Keratinocyte (primary cell): ENCODE data around the gene PRKCA. TPM values are rescaled to one million over a fixed set of nuclear protein-coding genes. Genes with fewer than 3 reads are reported as not detected.
A peak's percentile ranks its signal among the peaks of the same experiment; 100 is the strongest.

ENCODE experiments used
- DNase-seq: peaks from one replicate; pipeline ENCODE4 v3.0.0-alpha.2; 2011; ENCODE audit warnings: low read depth, missing footprints, low spot score
- FAIRE-seq: peaks from 2 replicates; lab custom pipeline; 2011; peaks lifted over from hg19 to GRCh38; lab: Jason Lieb, UNC
- H2AFZ ChIP-seq: 2 replicates; pipeline ENCODE4 v1.6.0; 2012; ENCODE audit warnings: low read length, control low read depth, inconsistent platforms; ENCODE audit not compliant: control insufficient read depth
- H3K27ac ChIP-seq: 2 replicates; pipeline ENCODE4 v1.5.1; 2011; ENCODE audit warnings: low read length; ENCODE audit not compliant: control insufficient read depth, insufficient read depth
- H3K27me3 ChIP-seq: 3 replicates; pipeline ENCODE4 v1.6.0; 2011; ENCODE audit warnings: low read length; ENCODE audit not compliant: control insufficient read depth, insufficient read depth; ENCODE audit errors: extremely low read depth
- H3K36me3 ChIP-seq, 2 experiments: 2 replicates in 1 of 2; 3 replicates in 1 of 2; pipeline ENCODE4 v1.5.1; 2011; ENCODE audit warnings: low read length in 2 of 2, mild to moderate bottlenecking in 1 of 2; ENCODE audit not compliant: control insufficient read depth in 2 of 2, insufficient read depth in 2 of 2; ENCODE audit errors: extremely low read depth in 1 of 2
- H3K4me1 ChIP-seq: 3 replicates; pipeline ENCODE4 v1.5.1; 2011; ENCODE audit warnings: low read length; ENCODE audit not compliant: control insufficient read depth, insufficient read depth; ENCODE audit errors: extremely low read depth
- H3K4me2 ChIP-seq: 3 replicates; pipeline ENCODE4 v1.6.0; 2011; ENCODE audit warnings: low read depth, low read length; ENCODE audit not compliant: control insufficient read depth, insufficient read depth; ENCODE audit errors: extremely low read depth
- H3K4me3 ChIP-seq, 3 experiments: fragments of 200-600 bp in 1 of 3; sonication (generic) in 1 of 3; 2 replicates in 2 of 3; 3 replicates in 1 of 3; pipeline ENCODE4 v1.5.1; 2011 to 2016; ENCODE audit warnings: low read length in 3 of 3, mild to moderate bottlenecking in 3 of 3, control low read depth in 2 of 3, inconsistent platforms in 1 of 3, low read depth in 1 of 3, mixed read lengths in 1 of 3, mixed run types in 1 of 3, moderate library complexity in 1 of 3; ENCODE audit not compliant: control insufficient read depth in 2 of 3, insufficient read depth in 2 of 3; ENCODE audit errors: extremely low read depth in 1 of 3
- H3K79me2 ChIP-seq: 2 replicates; pipeline ENCODE4 v1.6.0; 2012; ENCODE audit warnings: low read length; ENCODE audit not compliant: control insufficient read depth, insufficient read depth
- H3K9ac ChIP-seq: 3 replicates; pipeline ENCODE4 v1.6.0; 2011; ENCODE audit warnings: low read length; ENCODE audit not compliant: control insufficient read depth, insufficient read depth; ENCODE audit errors: extremely low read depth
- H3K9me1 ChIP-seq: 3 replicates; pipeline ENCODE4 v1.6.0; 2011; ENCODE audit warnings: low read length; ENCODE audit not compliant: control insufficient read depth, insufficient read depth; ENCODE audit errors: extremely low read depth
- H3K9me3 ChIP-seq: 2 replicates; pipeline ENCODE4 v1.5.1; 2012; ENCODE audit warnings: low read depth, low read length; ENCODE audit not compliant: control insufficient read depth
- H4K20me1 ChIP-seq: 3 replicates; pipeline ENCODE4 v1.6.0; 2011; ENCODE audit warnings: low read length; ENCODE audit not compliant: control insufficient read depth, insufficient read depth; ENCODE audit errors: extremely low read depth
- CTCF ChIP-seq, 3 experiments: IDR thresholded peaks in 1 of 3; conservative IDR thresholded peaks in 1 of 3; optimal IDR thresholded peaks in 1 of 3; 2 replicates in 2 of 3; 3 replicates in 1 of 3; pipeline versions ENCODE3 to v1.5.1; 2011; ENCODE audit warnings: low read length in 3 of 3, mild to moderate bottlenecking in 3 of 3, moderate library complexity in 2 of 3, control low read depth in 1 of 3, inconsistent platforms in 1 of 3; ENCODE audit not compliant: insufficient read depth in 2 of 3; ENCODE audit errors: extremely low read depth in 1 of 3
- EZH2 ChIP-seq: IDR thresholded peaks from one replicate; pipeline ENCODE4 v1.6.1; 2012; ENCODE audit warnings: inconsistent platforms, mild to moderate bottlenecking, low read length, moderate library complexity
- dilution Hi-C: fragments of 300-500 bp; cut with MboI; formaldehyde crosslinking; loops from one replicate; pipeline ENCODE4 v1.7.0; 2020; ENCODE audit warnings: low sequenced_read_pairs; ENCODE audit not compliant: extremely low pct_ligation_motif_present
- polyA plus RNA-seq, 5 experiments: library from polyadenylated mRNA; depleted of rRNA in 3 of 5; stranded (reverse) in 3 of 5; stranded (forward) in 1 of 5; unstranded in 1 of 5; fragments of >200 nt; gene quantifications; 1 replicate in 1 of 5; 2 replicates in 3 of 5; 3 replicates in 1 of 5; pipeline versions ENCODE4 v1.2.1 to v1.2.3, GENCODE V29; 2011 to 2012; ENCODE audit warnings: missing spikeins in 2 of 5, low read depth in 1 of 5, low replicate concordance in 1 of 5

The PRKCA gene
- polyA plus RNA-seq, 1 donor (not counting 4 experiments of a cell fraction or from before 2014, with no cell fraction given), result 3.6 TPM

GRCh38 chr17:66403846-66404556 is 101.6 kb downstream of the PRKCA start:
- H3K9me3 ChIP-seq, result no peaks in the 10 kb centered on the region
- H3K27ac ChIP-seq, result no peak overlapping the region
- TF ChIP-seq CTCF (optimal IDR thresholded peaks at IDR 0.05 in 1 of 3, IDR thresholded peaks at IDR 0.05 in 1 of 3, conservative IDR thresholded peaks at IDR 0.05 in 1 of 3; ENCODE audit: extremely low read depth in 1 of 3, insufficient read depth in 2 of 3, low read length in 3 of 3) (no peak), EZH2 (no peak)
- peaks cover 18% of the 10 kb centered on the region for H3K4me1 ChIP-seq
- H3K9ac ChIP-seq, result peak overlapping the region; percentile 6
- no peak overlapping the region for H3K4me3 ChIP-seq
- peaks cover 3% of the 10 kb centered on the region for H3K79me2 ChIP-seq
- no peaks in the 10 kb centered on the region for H3K9me1 ChIP-seq
- H2AFZ ChIP-seq, result peak overlapping the region; percentile 54
- dilution Hi-C loops, result no loop called here
- no peaks in the 10 kb centered on the region for H3K27me3 ChIP-seq
- H3K4me2 ChIP-seq, result peak overlapping the region; percentile 76
- H4K20me1 ChIP-seq, result no peaks in the 10 kb centered on the region
- FAIRE-seq, result peak; percentile 49
- no peaks in the 10 kb centered on the region for H3K36me3 ChIP-seq
- no peak for DNase-seq

GRCh38 chr17:66405836-66406677 is 103.6 kb downstream of the PRKCA start:
- Histone ChIP-seq H3K4me2 (peak overlapping the region; percentile 77), H3K4me1 (peaks cover 18% of the 10 kb centered on the region), H4K20me1 (no peaks in the 10 kb centered on the region), H3K27ac (no peak overlapping the region), H3K9me1 (no peaks in the 10 kb centered on the region), H3K9me3 (no peaks in the 10 kb centered on the region), H3K36me3 (no peaks in the 10 kb centered on the region), H3K27me3 (no peaks in the 10 kb centered on the region), H3K4me3 (peak overlapping the region in 2 of 3 experiments; percentile 3 to 24), H3K9ac (no peak overlapping the region), H3K79me2 (peaks cover 2% of the 10 kb centered on the region), H2AFZ (peak overlapping the region; percentile 17)
- TF ChIP-seq EZH2, result no peak
- FAIRE-seq (no peak), DNase-seq (no peak)
- dilution Hi-C loops, result no loop called here
